Choroid plexus epithelial cell (primary cell): Measurements from ENCODE around the gene LRPPRC.
"Not testable (repeated sequence)": the region's sequence is repeated elsewhere in the genome, so short reads cannot be mapped to it uniquely, and the experiment has no call there.

Experiments used
- DNase-seq: peaks from one replicate; pipeline ENCODE4 v3.0.0-alpha.2; 2010; ENCODE audit warnings: low read depth
- H3K4me3 ChIP-seq: 2 replicates; pipeline ENCODE4 v1.5.1; 2011; ENCODE audit warnings: low read depth, mild to moderate bottlenecking, control low read depth, low read length, moderate library complexity
- CTCF ChIP-seq: conservative IDR thresholded peaks from 2 replicates; pipeline ENCODE4 v1.5.1; 2011; ENCODE audit warnings: low read depth, mild to moderate bottlenecking, control low read depth, inconsistent platforms, low read length, moderate library complexity

LRPPRC gene

DNA sequence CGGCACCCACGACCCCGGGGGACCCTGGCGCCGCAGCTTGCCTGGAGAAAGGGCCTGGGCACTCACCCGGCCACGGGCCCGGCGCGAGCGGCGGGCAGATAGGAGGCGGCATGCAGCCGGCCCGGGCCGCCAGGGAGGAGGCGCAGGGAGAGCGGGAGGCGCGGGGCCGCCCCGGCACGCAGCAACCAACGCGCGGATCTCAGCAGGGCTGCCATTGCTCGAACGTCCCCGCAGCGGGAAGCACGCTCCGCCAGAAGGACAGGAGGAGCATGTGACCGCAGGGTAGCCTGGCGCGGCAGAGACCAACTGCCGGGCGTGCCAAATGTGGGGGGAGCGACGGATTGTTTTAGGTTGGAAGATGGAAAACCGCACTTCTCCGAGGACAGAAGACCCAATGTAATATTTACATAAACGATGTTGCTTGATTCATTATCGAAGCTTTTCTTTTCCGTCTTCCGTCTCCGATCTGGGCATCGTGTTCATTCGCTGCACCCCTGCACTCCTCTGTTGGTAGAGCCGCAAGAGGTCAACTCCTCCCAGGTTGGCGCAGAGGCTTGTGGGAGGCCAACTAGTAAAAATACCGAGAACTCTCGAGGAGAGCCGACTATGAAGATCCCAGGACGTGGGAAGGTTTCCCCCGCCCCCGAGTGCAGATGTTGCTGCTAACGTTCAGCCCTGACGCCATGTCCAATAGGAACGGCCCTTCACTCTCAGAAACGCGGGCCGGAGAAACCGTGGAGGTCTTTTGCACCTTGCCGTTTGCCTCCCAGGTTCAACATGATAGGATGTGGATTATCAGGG lies at the start of gene LRPPRC:
TSS of gene LRPPRC (minus strand) at position 257 of the 801 bp plus-strand sequence. CDS start at position 215, 42 bp downstream.
- H3K4me3 ChIP-seq, result peak within 1 kb of the TSS; percentile 99
- peak; percentile 99 for DNase-seq
- TF ChIP-seq CTCF, result no peak

- TF ChIP-seq CTCF, result no peak
- no peak overlapping the region for H3K4me3 ChIP-seq
- DNase-seq, result no peak
These were observed 49.3 kb upstream of the LRPPRC start for GRCh38 chr2:44045061-44045460.

- H3K4me3 ChIP-seq, result no peak overlapping the region
- peak; percentile 94 for TF ChIP-seq CTCF
- peak; percentile 85 for DNase-seq
These were observed 48.5 kb upstream of the LRPPRC start for GRCh38 chr2:44044281-44044720.

- no peak overlapping the region for H3K4me3 ChIP-seq
- no peak for TF ChIP-seq CTCF
- DNase-seq, result no peak
These were observed 44.6 kb upstream of the LRPPRC start for GRCh38 chr2:44040365-44040764.

- no peak overlapping the region for H3K4me3 ChIP-seq
- no peak for DNase-seq
- TF ChIP-seq CTCF, result no peak
These were observed 42.5 kb upstream of the LRPPRC start for GRCh38 chr2:44038277-44038676.

- H3K4me3 ChIP-seq, result no peak overlapping the region
- TF ChIP-seq CTCF, result no peak
- DNase-seq, result no peak
These were observed 41.4 kb upstream of the LRPPRC start for GRCh38 chr2:44037221-44037620.

DNA sequence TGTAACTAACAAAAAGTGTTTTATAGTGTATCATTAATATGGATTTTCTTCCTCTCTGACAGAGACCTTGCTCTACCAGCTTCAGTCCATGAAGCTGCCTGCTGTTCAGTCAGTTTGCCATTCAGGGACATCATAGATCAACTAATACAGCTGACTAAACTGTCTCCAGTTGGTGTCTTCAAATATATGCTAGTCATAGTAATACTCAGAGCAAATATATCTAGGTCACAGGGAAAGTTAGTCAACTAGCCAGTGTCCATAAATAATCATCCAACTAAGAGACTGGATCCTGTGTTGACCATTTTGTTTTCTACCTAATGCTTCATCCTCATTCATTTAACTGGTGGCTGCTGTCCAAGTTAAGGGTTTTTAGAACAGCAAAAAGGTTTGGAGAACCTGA lies 38.2 kb upstream of the LRPPRC start:
- no peak for TF ChIP-seq CTCF
- no peak for DNase-seq
- H3K4me3 ChIP-seq, result no peak overlapping the region

DNA sequence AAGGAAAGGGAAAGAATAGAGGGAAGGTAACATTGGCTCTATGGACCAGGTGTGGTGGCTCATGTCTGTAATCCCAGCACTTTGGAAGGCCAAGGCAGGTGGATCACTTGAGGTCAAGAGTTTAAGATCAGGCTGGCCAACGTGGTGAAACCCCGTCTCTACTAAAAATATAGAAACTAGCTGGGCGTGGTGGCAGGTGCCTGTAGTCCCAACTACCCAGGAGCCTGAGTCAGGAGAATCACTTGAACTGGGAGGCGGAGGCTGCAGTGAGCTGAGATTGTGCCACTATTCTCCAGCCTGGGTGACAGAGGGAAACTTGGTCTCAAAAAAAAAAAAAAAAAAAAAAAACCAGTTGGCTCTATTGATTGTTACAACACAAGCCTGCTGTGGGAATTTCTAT lies 31.3 kb upstream of the LRPPRC start:
- not testable (repeated sequence) for H3K4me3 ChIP-seq, DNase-seq
